Measurements from ENCODE around the gene HNRNPA3.
"Not testable (repeated sequence)": the region's sequence is repeated elsewhere in the genome, so short reads cannot be mapped to it uniquely, and the experiment has no call there.

The HNRNPA3 gene

DNA sequence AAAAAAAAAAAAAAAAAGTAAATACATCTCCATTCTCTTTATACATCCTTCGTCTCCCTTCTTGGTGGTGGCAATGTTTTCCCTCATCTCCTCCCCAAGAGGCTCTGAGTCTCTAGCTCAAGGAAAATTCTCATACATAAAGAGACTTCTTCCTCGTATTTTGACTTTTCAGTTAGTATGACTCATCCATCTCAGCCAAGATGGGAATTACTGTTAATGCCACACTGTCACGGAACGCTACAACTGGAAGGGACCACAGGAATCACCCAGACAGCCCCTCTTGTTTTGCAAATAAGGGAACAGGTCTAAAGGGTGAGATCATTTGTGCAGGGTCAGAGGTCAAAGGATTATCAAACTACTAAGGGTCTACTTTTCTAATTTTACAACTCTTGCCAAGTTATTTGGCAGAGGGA, 32.4 kb downstream of the HNRNPA3 start:
- Histone ChIP-seq H4K20me1 (ENCODE audit: insufficient read depth) (peaks cover 85% of the 10 kb centered on the region), H3K27me3 (ENCODE audit: insufficient read depth, low read depth) (no peaks in the 10 kb centered on the region), H3K9ac (no peak overlapping the region), H3K79me2 (ENCODE audit: insufficient read depth, low read depth) (peaks cover 100% of the 10 kb centered on the region), H3K4me3 (IDR thresholded peaks at IDR 0.05; ENCODE audit: insufficient read depth, low read depth, low read length) (no peak overlapping the region), H3K4me2 (no peak overlapping the region), H3K27ac (no peak overlapping the region), H3K36me3 (ENCODE audit: insufficient read depth) (no peaks in the 10 kb centered on the region), H3K4me1 (ENCODE audit: low read depth, poor library complexity, severe bottlenecking) (peaks cover 93% of the 10 kb centered on the region), H2AFZ (ENCODE audit: low read depth) (no peak overlapping the region)
- TF ChIP-seq, protein P1, sequence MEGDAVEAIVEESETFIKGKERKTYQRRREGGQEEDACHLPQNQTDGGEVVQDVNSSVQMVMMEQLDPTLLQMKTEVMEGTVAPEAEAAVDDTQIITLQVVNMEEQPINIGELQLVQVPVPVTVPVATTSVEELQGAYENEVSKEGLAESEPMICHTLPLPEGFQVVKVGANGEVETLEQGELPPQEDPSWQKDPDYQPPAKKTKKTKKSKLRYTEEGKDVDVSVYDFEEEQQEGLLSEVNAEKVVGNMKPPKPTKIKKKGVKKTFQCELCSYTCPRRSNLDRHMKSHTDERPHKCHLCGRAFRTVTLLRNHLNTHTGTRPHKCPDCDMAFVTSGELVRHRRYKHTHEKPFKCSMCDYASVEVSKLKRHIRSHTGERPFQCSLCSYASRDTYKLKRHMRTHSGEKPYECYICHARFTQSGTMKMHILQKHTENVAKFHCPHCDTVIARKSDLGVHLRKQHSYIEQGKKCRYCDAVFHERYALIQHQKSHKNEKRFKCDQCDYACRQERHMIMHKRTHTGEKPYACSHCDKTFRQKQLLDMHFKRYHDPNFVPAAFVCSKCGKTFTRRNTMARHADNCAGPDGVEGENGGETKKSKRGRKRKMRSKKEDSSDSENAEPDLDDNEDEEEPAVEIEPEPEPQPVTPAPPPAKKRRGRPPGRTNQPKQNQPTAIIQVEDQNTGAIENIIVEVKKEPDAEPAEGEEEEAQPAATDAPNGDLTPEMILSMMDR (conservative IDR thresholded peaks at IDR 0.05; ENCODE audit: low read depth, low read length), result no peak

DNA sequence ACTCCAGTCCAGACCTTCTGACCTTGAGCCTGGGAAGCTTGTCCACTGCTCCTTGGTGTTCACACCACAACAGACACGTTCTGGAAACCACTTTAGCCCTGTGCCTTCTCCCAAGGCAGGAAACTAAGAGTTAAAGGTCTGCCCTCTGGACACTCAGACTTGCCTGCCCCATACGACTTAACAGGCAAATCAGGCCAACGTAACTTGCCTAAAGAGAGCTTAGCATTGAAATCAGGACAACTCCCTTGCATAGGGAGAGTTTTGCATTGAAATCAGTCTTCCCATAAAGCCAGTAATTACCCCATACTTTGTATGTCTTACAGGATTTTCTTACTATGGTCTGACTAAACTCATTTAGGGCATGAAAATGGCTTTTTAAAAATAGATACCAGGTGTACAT, 33.4 kb downstream of the HNRNPA3 start:
- Histone ChIP-seq H3K79me2 (ENCODE audit: insufficient read depth, low read depth) (peaks cover 100% of the 10 kb centered on the region), H3K27me3 (ENCODE audit: insufficient read depth, low read depth) (no peaks in the 10 kb centered on the region), H2AFZ (ENCODE audit: low read depth) (no peak overlapping the region), H3K4me3 (IDR thresholded peaks at IDR 0.05; ENCODE audit: insufficient read depth, low read depth, low read length) (no peak overlapping the region), H3K9ac (no peak overlapping the region), H4K20me1 (ENCODE audit: insufficient read depth) (peaks cover 84% of the 10 kb centered on the region), H3K4me1 (ENCODE audit: low read depth, poor library complexity, severe bottlenecking) (peaks cover 89% of the 10 kb centered on the region), H3K36me3 (ENCODE audit: insufficient read depth) (no peaks in the 10 kb centered on the region), H3K4me2 (no peak overlapping the region), H3K27ac (no peak overlapping the region)
- TF ChIP-seq, protein P1 (conservative IDR thresholded peaks at IDR 0.05; ENCODE audit: low read depth, low read length), result no peak

DNA sequence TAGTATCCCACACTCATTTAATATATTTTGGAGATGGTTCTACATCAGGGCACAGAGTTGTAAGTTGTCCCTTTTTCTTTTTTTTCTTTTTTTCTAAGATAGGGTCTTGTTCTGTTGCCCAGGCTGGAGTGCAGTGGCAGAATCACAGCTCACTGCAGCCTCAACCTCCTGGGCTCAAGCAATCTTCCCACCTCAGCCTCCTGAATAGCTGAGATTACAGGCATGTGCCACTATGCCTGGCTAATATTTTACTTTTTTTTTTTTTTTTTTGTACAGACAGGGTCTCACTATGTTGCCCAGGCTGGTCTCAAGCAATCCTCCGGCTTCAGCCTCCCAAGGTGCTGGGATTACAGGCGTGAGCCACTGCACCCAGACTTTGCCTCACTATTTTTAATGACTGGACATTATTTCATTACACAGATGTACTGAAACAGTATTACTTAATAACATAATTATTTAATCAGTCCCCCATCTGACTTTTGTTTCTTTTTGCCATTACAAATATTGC, 34.0 kb downstream of the HNRNPA3 start:
- H2AFZ ChIP-seq (ENCODE audit: low read depth); H3K9ac ChIP-seq; H3K36me3 ChIP-seq (ENCODE audit: insufficient read depth); H3K4me3 ChIP-seq (IDR thresholded peaks at IDR 0.05; ENCODE audit: insufficient read depth, low read depth, low read length); H3K27me3 ChIP-seq (ENCODE audit: insufficient read depth, low read depth); H3K27ac ChIP-seq; H3K4me2 ChIP-seq: not testable (repeated sequence)
- Histone ChIP-seq H4K20me1 (ENCODE audit: insufficient read depth) (peaks cover 84% of the 10 kb centered on the region), H3K4me1 (ENCODE audit: low read depth, poor library complexity, severe bottlenecking) (peaks cover 88% of the 10 kb centered on the region), H3K79me2 (ENCODE audit: insufficient read depth, low read depth) (peaks cover 100% of the 10 kb centered on the region)

DNA sequence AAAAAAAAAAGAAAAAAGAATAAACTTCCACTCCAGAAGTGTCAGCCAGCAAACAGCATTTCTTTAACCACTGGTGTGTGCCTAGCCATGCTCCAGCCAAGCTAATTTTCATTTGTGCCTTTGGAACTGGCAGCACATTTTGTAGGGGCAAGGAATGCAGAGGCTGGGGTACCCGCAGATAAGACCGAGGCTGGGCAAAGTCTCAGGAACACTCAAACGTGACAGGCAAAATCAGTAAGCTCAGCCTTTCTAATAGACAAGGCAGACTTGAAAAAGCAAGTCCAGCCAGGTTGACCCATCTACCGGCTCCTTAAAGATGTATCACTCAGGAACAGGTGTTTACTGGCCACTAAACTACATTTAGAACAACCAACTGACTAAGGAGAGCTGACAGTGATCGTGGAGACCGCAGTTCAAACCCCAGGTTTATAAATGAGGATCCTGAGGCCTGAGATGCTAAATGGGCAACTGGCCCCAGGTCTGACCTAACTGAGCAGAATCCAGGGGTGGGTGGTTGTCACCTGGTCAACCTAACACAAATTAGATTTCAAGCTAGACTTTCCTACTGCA, 35.2 kb downstream of the HNRNPA3 start:
- H2AFZ ChIP-seq (ENCODE audit: low read depth), result no peak overlapping the region
- no peak overlapping the region for H3K9ac ChIP-seq
- H3K4me2 ChIP-seq, result no peak overlapping the region
- H3K27ac ChIP-seq, result no peak overlapping the region
- H3K36me3 ChIP-seq (ENCODE audit: insufficient read depth), result no peaks in the 10 kb centered on the region
- H3K79me2 ChIP-seq (ENCODE audit: insufficient read depth, low read depth), result peaks cover 100% of the 10 kb centered on the region
- no peaks in the 10 kb centered on the region for H3K27me3 ChIP-seq (ENCODE audit: insufficient read depth, low read depth)
- H4K20me1 ChIP-seq (ENCODE audit: insufficient read depth), result peaks cover 82% of the 10 kb centered on the region
- H3K4me3 ChIP-seq (IDR thresholded peaks at IDR 0.05; ENCODE audit: insufficient read depth, low read depth, low read length), result no peak overlapping the region
- H3K4me1 ChIP-seq (ENCODE audit: low read depth, poor library complexity, severe bottlenecking), result peaks cover 87% of the 10 kb centered on the region
- TF ChIP-seq, protein P1 (conservative IDR thresholded peaks at IDR 0.05; ENCODE audit: low read depth, low read length), result no peak

DNA sequence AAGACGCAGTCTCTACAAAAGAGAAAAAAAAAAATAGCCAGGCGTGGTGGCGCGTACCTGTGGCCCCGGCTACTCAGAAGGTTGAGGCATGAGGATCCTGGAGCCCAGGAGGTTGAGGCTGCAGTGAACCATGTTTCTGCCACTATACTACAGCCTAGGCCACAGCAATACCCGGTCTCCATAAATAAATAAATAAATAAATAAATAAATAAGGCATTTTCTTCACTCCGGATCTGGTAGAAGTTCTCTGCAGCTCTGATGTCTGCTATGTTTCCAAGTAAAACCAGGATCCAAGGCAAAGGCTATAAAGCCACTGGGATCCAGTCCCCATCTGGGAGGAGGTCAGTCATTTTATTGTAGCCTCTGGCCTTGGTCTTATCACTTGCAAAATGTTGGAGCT, 36.4 kb downstream of the HNRNPA3 start:
- Histone ChIP-seq H3K27ac (no peak overlapping the region), H2AFZ (ENCODE audit: low read depth) (no peak overlapping the region), H3K27me3 (ENCODE audit: insufficient read depth, low read depth) (no peaks in the 10 kb centered on the region), H3K79me2 (ENCODE audit: insufficient read depth, low read depth) (peaks cover 100% of the 10 kb centered on the region), H3K4me1 (ENCODE audit: low read depth, poor library complexity, severe bottlenecking) (peaks cover 86% of the 10 kb centered on the region), H3K4me3 (IDR thresholded peaks at IDR 0.05; ENCODE audit: insufficient read depth, low read depth, low read length) (no peak overlapping the region), H3K4me2 (no peak overlapping the region), H3K36me3 (ENCODE audit: insufficient read depth) (no peaks in the 10 kb centered on the region), H3K9ac (no peak overlapping the region), H4K20me1 (ENCODE audit: insufficient read depth) (peaks cover 86% of the 10 kb centered on the region)
- TF ChIP-seq, protein P1 (conservative IDR thresholded peaks at IDR 0.05; ENCODE audit: low read depth, low read length), result no peak
